Upper lobe of left lung (tissue), 4 donors: ENCODE results near the gene CREB3L2.

Source experiments
- CTCF ChIP-seq, 6 experiments: fragments of 450-650 bp in 4 of 6; fragments of 200-600 bp in 2 of 6; sonication (generic) in 2 of 6; IDR thresholded peaks; one replicate each; pipeline ENCODE4 v1.5.1; 2016 to 2019; ENCODE audit warnings: antibody characterized with exemption in 6 of 6
- POLR2A ChIP-seq, 4 donors: fragments of 450-650 bp; IDR thresholded peaks; one replicate each; pipeline ENCODE4 v1.5.1; 2016 to 2017; ENCODE audit warnings: antibody characterized with exemption in 4 of 4, mild to moderate bottlenecking in 2 of 4
- POLR2AphosphoS5 ChIP-seq, 2 donors: sonication (generic); formaldehyde crosslinking; IDR thresholded peaks; one replicate each; pipeline ENCODE4 v1.5.1; 2017; ENCODE audit warnings: antibody characterized with exemption in 2 of 2

GRCh38 chr7:137879357-137880158 is 122.3 kb downstream of the CREB3L2 start:
- TF ChIP-seq CTCF (IDR thresholded peaks at IDR 0.05), result no peak
- no peak for TF ChIP-seq POLR2AphosphoS5 (IDR thresholded peaks at IDR 0.05)
- TF ChIP-seq POLR2A (IDR thresholded peaks at IDR 0.05), result no peak
